IMR-90 (cell line): ENCODE measurements around the gene RNF215. TPM values are rescaled to one million over a fixed set of nuclear protein-coding genes. Genes with fewer than 3 reads are reported as not detected.

Experiments used
- ATAC-seq: fragments of 200-7000 bp; cut with Tn5 transposase; 2 replicates; pipeline ENCODE4 v1.9.1; 2020; ENCODE audit warnings: low read depth, mild to moderate bottlenecking, moderate library complexity
- BruUV-seq: library from RNA; stranded (reverse); fragments of 400-500 nt; replicated peaks from 2 replicates; lab custom pipeline; 2021; lab: Mats Ljungman, UMichigan
- CTCF ChIA-PET: fragments of 300-600 bp; formaldehyde crosslinking; extraction: SDS; loops from one replicate; lab custom pipeline; 2021; ENCODE audit warnings: antibody characterized with exemption; lab: Yijun Ruan, JAX
- POLR2A ChIA-PET: fragments of 300-600 bp; sonication (Branson Sonifier 250); formaldehyde crosslinking; loops from one replicate; lab custom pipeline; 2022; ENCODE audit warnings: antibody characterized with exemption; ENCODE audit not compliant: unreplicated experiment; lab: Charles Lee
- DNase-seq: peaks from one replicate; pipeline ENCODE4 v3.0.0; 2013
- H2AFZ ChIP-seq: replicated peaks from 2 replicates; pipeline ENCODE3; 2013; ENCODE audit warnings: low read length, mild to moderate bottlenecking; ENCODE audit not compliant: poor library complexity
- H2AK5ac ChIP-seq: 2 replicates; pipeline ENCODE4 v1.6.1; 2013; ENCODE audit warnings: low read depth, low read length, inconsistent platforms
- H2AK9ac ChIP-seq: replicated peaks from 2 replicates; pipeline ENCODE3; 2013; ENCODE audit warnings: mild to moderate bottlenecking, low read depth, low read length, moderate library complexity; ENCODE audit not compliant: poor library complexity
- H2BK120ac ChIP-seq: 2 replicates; pipeline ENCODE4 v1.6.1; 2013; ENCODE audit warnings: low read depth, low read length, inconsistent platforms
- H2BK15ac ChIP-seq: 3 replicates; pipeline ENCODE4 v1.6.1; 2013; ENCODE audit warnings: low read depth, low read length, inconsistent platforms
- H2BK20ac ChIP-seq: 2 replicates; pipeline ENCODE4 v1.6.1; 2013; ENCODE audit warnings: low read depth, mild to moderate bottlenecking, inconsistent platforms, low read length, moderate library complexity
- H2BK5ac ChIP-seq: 2 replicates; pipeline ENCODE4 v1.6.1; 2013; ENCODE audit warnings: mild to moderate bottlenecking, low read depth, low read length, inconsistent platforms; ENCODE audit not compliant: poor library complexity, severe bottlenecking
- H3K14ac ChIP-seq: replicated peaks from 2 replicates; pipeline ENCODE4 v1.6.1; 2013; ENCODE audit warnings: low read depth, low read length, inconsistent platforms
- H3K18ac ChIP-seq: 2 replicates; pipeline ENCODE4 v1.6.1; 2013; ENCODE audit warnings: low read depth, low read length, control low read depth
- H3K23ac ChIP-seq: 2 replicates; pipeline ENCODE4 v1.6.1; 2013; ENCODE audit warnings: low read depth, low read length, inconsistent platforms
- H3K27ac ChIP-seq: 2 replicates; pipeline ENCODE4 v1.5.1; 2013; ENCODE audit warnings: mild to moderate bottlenecking, control low read depth, low read length; ENCODE audit not compliant: insufficient read depth
- H3K27me3 ChIP-seq: 2 replicates; pipeline ENCODE4 v1.6.1; 2013; ENCODE audit warnings: low read length; ENCODE audit not compliant: control insufficient read depth, insufficient read depth
- H3K36me3 ChIP-seq: 2 replicates; pipeline ENCODE4 v1.6.1; 2013; ENCODE audit warnings: low read length, mixed read lengths; ENCODE audit not compliant: control insufficient read depth, insufficient read depth
- H3K4ac ChIP-seq: 2 replicates; pipeline ENCODE4 v1.6.1; 2013; ENCODE audit warnings: low read depth, low read length, inconsistent platforms
- H3K4me1 ChIP-seq: 2 replicates; pipeline ENCODE4 v1.6.1; 2013; ENCODE audit warnings: low read length, mixed read lengths; ENCODE audit not compliant: control insufficient read depth, insufficient read depth
- H3K4me2 ChIP-seq: 2 replicates; pipeline ENCODE4 v1.6.1; 2013; ENCODE audit warnings: low read depth, mild to moderate bottlenecking, control low read depth, low read length, moderate library complexity
- H3K4me3 ChIP-seq: 2 replicates; pipeline ENCODE4 v1.5.1; 2013; ENCODE audit warnings: low read depth, mild to moderate bottlenecking, control low read depth, low read length, moderate library complexity; ENCODE audit not compliant: insufficient read depth
- H3K56ac ChIP-seq: 2 replicates; pipeline ENCODE4 v1.6.1; 2013; ENCODE audit warnings: low read length, inconsistent platforms; ENCODE audit not compliant: insufficient read depth; ENCODE audit errors: extremely low read depth
- H3K79me1 ChIP-seq, 2 experiments: 2 replicates each; pipeline ENCODE4 v1.6.1; 2013; ENCODE audit warnings: low read length in 2 of 2, inconsistent platforms in 1 of 2, low read depth in 1 of 2
- H3K9ac ChIP-seq: 2 replicates; pipeline ENCODE4 v1.6.1; 2013; ENCODE audit warnings: low read depth, low read length, control low read depth
- H3K9me1 ChIP-seq: 2 replicates; pipeline ENCODE4 v1.6.1; 2013; ENCODE audit warnings: low read length, inconsistent platforms; ENCODE audit not compliant: insufficient read depth
- H3K9me3 ChIP-seq: 2 replicates; pipeline ENCODE4 v1.6.1; 2013; ENCODE audit warnings: low read length; ENCODE audit not compliant: control insufficient read depth, insufficient read depth
- H4K20me1 ChIP-seq: 2 replicates; pipeline ENCODE4 v1.6.1; 2013; ENCODE audit warnings: low read length, inconsistent platforms; ENCODE audit not compliant: insufficient read depth
- H4K5ac ChIP-seq: 2 replicates; pipeline ENCODE4 v1.6.1; 2013; ENCODE audit warnings: mild to moderate bottlenecking, low read depth, low read length, control low read depth
- H4K8ac ChIP-seq, 2 experiments: 2 replicates each; pipeline ENCODE4 v1.6.1; 2013; ENCODE audit warnings: low read depth in 2 of 2, low read length in 2 of 2, control low read depth in 1 of 2, inconsistent platforms in 1 of 2
- H4K91ac ChIP-seq: 2 replicates; pipeline ENCODE4 v1.6.1; 2013; ENCODE audit warnings: low read depth, low read length, inconsistent platforms; ENCODE audit not compliant: insufficient read depth
- MAFK ChIP-seq: IDR thresholded peaks from 2 replicates; pipeline ENCODE4 v1.6.1; 2012; ENCODE audit warnings: low read depth, low read length, improper control_type of control experiment
- POLR2A ChIP-seq: IDR thresholded peaks from 2 replicates; pipeline ENCODE4 v1.6.1; 2012; ENCODE audit warnings: mild to moderate bottlenecking, low read depth, low read length
- USF2 ChIP-seq: fragments of 150-350 bp; IDR thresholded peaks from 2 replicates; pipeline ENCODE4 v1.6.1; 2017; ENCODE audit warnings: mild to moderate bottlenecking, antibody characterized with exemption, low read length, low read depth
- WGBS, 2 experiments: methylation state at CpG; one replicate each; pipeline versions ENCODE4 v1.1.5 to v1.1.7; 2013; ENCODE audit warnings: missing lambda C conversion rate in 2 of 2; ENCODE audit not compliant: insufficient read length in 1 of 2; ENCODE audit errors: extremely low coverage in 2 of 2; 5-methylcytosine and 5-hydroxymethylcytosine counted together
- dilution Hi-C: fragments of 300-500 bp; cut with HindIII; formaldehyde crosslinking; loops from one replicate; pipeline ENCODE4 v1.14.3; 2018; ENCODE audit warnings: low sequenced_read_pairs; ENCODE audit not compliant: unreplicated experiment
- in situ Hi-C: fragments of 300-500 bp; cut with MboI; formaldehyde crosslinking; loops from 3 replicates; pipeline ENCODE4 v1.14.3; 2019; ENCODE audit warnings: low sequenced_read_pairs, inconsistent platforms, mixed read lengths
- intact Hi-C: fragments of 100-400 bp; cut with micrococcal nuclease; formaldehyde crosslinking; loops from 2 replicates; pipeline ENCODE4 v1.10.0; 2022
- polyA plus RNA-seq, 3 experiments: library from polyadenylated mRNA; depleted of rRNA; stranded (reverse); fragments of >200 nt; gene quantifications; 2 replicates each; pipeline ENCODE4 v1.2.3, GENCODE V29; 2012; ENCODE audit warnings: low replicate concordance in 1 of 3
- total RNA-seq: library from RNA; depleted of rRNA; stranded (reverse); fragments of >200 nt; gene quantifications from 2 replicates; pipeline ENCODE4 v1.2.3, GENCODE V29; 2012

The RNF215 gene
- total and polyA plus RNA-seq, 2 of the 4 experiments (the other 2 are of a cell fraction), result 15.8 to 21.9 TPM

DNA sequence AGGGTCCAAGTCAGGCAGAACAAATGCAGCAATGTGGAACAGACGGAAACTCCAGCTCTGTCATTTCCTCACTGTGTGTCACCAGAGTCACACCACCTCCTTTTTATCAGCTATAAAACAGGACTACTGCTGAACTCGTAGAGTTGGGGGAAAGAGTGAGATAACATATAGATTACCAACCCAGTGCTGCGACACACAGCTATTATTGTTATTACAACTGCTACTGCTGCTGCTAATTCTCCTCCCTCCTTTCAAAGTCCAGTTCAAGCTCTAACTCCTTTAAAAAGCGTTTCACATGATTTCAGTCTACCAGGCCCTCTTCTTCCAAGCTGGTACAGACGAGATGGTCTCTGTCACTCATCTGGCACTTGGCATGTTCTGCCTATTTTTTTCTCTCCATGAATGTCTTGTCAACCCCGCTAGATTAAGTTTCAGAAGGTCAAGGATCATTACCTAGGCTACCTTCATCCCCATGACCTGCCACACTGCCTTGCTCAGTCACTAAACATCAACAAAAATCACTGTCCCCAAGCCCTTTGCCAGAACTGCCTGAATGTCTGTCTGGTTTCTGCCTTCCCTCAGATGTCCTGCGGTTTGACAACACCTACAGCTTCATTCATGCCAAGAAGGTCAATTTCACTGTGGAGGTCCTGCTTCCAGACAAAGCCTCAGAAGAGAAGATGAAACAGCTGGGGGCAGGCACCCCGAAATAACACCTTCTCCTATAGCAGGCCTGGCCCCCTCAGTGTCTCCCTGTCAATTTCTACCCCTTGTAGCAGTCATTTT, 34.7 kb upstream of the RNF215 start:
- POLR2A ChIA-PET, result interaction anchor here (1.3 kb wide), 1 partner anchor 16 kb away, joined by 4 read pairs; no protein-coding TSS in a partner anchor
- CTCF ChIA-PET, result interaction anchor here (1.0 kb wide), 1 partner anchor 9 kb away, joined by 9 read pairs; no protein-coding TSS in a partner anchor
- H2AK9ac ChIP-seq, result peak overlapping the region; percentile 100
- no TSS peak for BruUV-seq
- H3K79me1 ChIP-seq, result peaks cover 17 to 55% of the 10 kb centered on the region in 2 experiments; a peak in 3 of 4 replicates
- H2BK20ac ChIP-seq, result peak overlapping the region; percentile 78
- 0 out of 2 replicates have a peak, but pooled peaks have one; percentile 22 for TF ChIP-seq POLR2A
- TF ChIP-seq USF2, result no peak
- no peak for TF ChIP-seq MAFK
- peaks cover 24% of the 10 kb centered on the region for H3K4me1 ChIP-seq
- H4K8ac ChIP-seq, result peak overlapping the region; percentile 61 to 90
- 77% methylated on average over 3 of the region's 8 CpGs; no CpG with 5 or more reads in 1 of the 2 experiments for WGBS, 2 experiments
- ATAC-seq (no peak), DNase-seq (no peak)
- peak overlapping the region; percentile 75 for H3K56ac ChIP-seq
- peak overlapping the region; percentile 96 for H4K91ac ChIP-seq
- no peak overlapping the region for H2AFZ ChIP-seq
- H3K4me3 ChIP-seq, result no peak overlapping the region
- no peaks in the 10 kb centered on the region for H4K20me1 ChIP-seq
- no peaks in the 10 kb centered on the region for H3K9me3 ChIP-seq
- peak overlapping the region; percentile 89 for H2BK120ac ChIP-seq
- dilution Hi-C loops (no loop called here), in situ Hi-C loops (no loop called here), intact Hi-C loops (loop anchor here (2.0 kb wide), 1 partner anchor 35 kb away; the partner anchor contains the start of gene RNF215)
- peak overlapping the region; percentile 96 for H3K4ac ChIP-seq
- peak overlapping the region; percentile 14 for H4K5ac ChIP-seq
- H3K18ac ChIP-seq, result peak overlapping the region; percentile 8; the same call in 1 of the 2 replicates
- peaks cover 17% of the 10 kb centered on the region for H3K9me1 ChIP-seq
- H2BK5ac ChIP-seq, result peak overlapping the region; percentile 95
- H3K23ac ChIP-seq, result peak overlapping the region; percentile 92
- H3K36me3 ChIP-seq, result peaks cover 14% of the 10 kb centered on the region
- H2BK15ac ChIP-seq, result peak overlapping the region; percentile 93
- peak overlapping the region; percentile 24 for H3K4me2 ChIP-seq
- peak overlapping the region; percentile 86; the same call in 1 of the 2 replicates for H3K9ac ChIP-seq
- H3K14ac ChIP-seq, result peak overlapping the region; percentile 96
- no peaks in the 10 kb centered on the region for H3K27me3 ChIP-seq
- H2AK5ac ChIP-seq, result peak overlapping the region; percentile 94
- H3K27ac ChIP-seq, result peak overlapping the region; percentile 92
